Measurements from ENCODE around the gene RASEF.

GRCh38 chr9:83067579-83067978, 4.6 kb upstream of the RASEF start:
- TF ChIP-seq, protein P1, sequence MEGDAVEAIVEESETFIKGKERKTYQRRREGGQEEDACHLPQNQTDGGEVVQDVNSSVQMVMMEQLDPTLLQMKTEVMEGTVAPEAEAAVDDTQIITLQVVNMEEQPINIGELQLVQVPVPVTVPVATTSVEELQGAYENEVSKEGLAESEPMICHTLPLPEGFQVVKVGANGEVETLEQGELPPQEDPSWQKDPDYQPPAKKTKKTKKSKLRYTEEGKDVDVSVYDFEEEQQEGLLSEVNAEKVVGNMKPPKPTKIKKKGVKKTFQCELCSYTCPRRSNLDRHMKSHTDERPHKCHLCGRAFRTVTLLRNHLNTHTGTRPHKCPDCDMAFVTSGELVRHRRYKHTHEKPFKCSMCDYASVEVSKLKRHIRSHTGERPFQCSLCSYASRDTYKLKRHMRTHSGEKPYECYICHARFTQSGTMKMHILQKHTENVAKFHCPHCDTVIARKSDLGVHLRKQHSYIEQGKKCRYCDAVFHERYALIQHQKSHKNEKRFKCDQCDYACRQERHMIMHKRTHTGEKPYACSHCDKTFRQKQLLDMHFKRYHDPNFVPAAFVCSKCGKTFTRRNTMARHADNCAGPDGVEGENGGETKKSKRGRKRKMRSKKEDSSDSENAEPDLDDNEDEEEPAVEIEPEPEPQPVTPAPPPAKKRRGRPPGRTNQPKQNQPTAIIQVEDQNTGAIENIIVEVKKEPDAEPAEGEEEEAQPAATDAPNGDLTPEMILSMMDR (IDR thresholded peaks at IDR 0.05), result no peak
- TF ChIP-seq POLR2A (IDR thresholded peaks at IDR 0.05), result no peak

Measured in thyroid gland (tissue), 4 donors.